HG02870 (cell line): ENCODE results near the gene C2CD3.
"Not testable (repeated sequence)": the region's sequence is repeated elsewhere in the genome, so short reads cannot be mapped to it uniquely, and the experiment has no call there.

ENCODE experiments used
- ATAC-seq: cut with Tn5 transposase; IDR thresholded peaks from one replicate; pipeline ENCODE4 v1.9.1; 2021; ENCODE audit warnings: mild to moderate bottlenecking, moderate library complexity; ENCODE audit not compliant: unreplicated experiment

The C2CD3 gene

GRCh38 chr11:74070723-74071492 is 99.9 kb downstream of the C2CD3 start:
- no peak for ATAC-seq

- no peak for ATAC-seq
Measured at GRCh38 chr11:74069146-74070046, 101.4 kb downstream of the C2CD3 start.

DNA sequence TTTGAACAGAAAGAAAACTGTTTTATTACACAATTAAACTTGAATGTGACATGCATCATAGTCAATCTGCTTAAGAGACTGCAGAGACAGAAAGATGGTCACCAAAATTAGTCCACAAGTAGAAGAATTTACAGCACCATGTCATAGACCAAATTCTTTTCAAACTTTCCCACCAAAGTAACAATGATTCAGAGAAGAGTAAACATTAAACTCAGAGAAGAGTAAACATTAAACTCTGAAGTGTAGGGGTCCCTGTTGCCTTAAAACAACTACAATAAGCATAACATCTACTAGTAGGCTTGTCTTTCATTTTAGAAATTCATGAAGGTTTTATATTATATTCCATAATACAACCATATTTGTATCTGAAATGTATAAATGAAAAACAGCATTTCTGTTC is 104.1 kb downstream of the C2CD3 start:
- ATAC-seq: not testable (repeated sequence)

DNA sequence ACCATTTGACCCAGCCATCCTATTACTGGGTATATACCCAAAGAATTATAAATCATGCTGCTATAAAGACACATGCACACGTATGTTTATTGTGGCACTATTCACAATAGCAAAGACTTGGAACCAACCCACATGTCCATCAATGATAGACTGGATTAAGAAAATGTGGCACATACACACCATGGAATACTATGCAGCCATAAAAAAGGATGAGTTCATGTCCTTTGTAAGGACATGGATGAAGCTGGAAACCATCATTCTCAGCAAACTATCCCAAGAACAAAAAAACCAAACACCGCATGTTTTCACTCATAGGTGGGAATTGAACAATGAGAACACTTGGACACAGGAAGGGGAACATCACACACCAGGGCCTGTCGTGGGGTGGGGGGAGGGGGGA is 105.3 kb downstream of the C2CD3 start:
- not testable (repeated sequence) for ATAC-seq

DNA sequence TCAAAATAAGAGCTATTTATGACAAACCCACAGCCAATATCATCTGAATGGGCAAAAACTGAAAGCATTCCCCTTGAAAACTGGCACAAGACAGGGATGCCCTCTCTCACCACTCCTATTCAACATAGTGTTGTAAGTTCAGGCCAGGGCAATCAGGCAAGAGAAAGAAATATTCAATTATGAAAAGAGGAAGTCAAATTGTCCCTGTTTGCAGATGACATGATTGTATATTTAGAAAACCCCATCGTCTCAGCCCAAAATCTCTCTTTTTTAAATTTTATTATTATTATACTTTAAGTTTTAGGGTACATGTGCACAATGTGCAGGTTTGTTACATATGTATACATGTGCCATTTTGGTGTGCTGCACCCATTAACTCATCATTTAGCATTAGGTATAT is 107.2 kb downstream of the C2CD3 start:
- not testable (repeated sequence) for ATAC-seq

- ATAC-seq: not testable (repeated sequence)
Measured at GRCh38 chr11:74061599-74061998, 109.2 kb downstream of the C2CD3 start.

- no peak for ATAC-seq
Measured at GRCh38 chr11:74057249-74058151, 113.3 kb downstream of the C2CD3 start.

DNA sequence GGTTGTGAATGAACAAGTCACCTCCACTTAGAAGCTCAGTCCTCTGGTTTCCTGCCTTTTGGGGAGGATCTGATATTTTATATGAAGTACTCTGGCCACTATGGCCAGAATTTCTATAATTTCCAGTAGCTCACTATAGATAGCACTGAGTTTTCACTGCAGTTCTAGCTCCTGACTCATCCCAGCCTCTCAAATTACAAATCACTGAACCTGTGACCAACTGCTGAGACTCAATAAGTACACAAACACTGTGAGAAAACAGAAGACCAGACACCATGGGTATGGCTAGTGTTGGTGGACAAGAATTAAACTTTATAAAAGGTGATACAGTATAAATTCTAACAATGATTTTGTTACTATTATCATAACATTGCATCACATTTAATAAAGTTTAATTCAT is 114.9 kb downstream of the C2CD3 start:
- no peak for ATAC-seq

GRCh38 chr11:74050465-74050864 is 120.3 kb downstream of the C2CD3 start:
- no peak for ATAC-seq

DNA sequence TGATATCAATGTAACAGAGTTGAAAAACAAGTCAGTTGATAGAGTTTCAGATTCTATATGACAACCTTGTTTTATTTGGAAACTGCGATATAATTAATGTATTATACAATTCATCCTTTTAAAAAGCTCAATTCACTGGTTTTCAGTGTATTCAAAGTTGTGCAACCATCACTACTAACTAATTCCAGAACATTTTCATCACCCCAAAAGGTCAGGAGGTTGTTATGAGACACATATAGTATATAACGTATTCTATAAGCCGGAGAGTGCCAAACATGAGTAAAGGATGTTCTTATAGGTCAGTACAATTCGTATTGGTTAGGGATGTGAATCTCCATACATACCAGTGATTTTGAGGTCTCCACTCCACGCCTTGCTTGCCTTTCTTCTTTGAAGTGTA is 121.8 kb downstream of the C2CD3 start:
- ATAC-seq: no peak

DNA sequence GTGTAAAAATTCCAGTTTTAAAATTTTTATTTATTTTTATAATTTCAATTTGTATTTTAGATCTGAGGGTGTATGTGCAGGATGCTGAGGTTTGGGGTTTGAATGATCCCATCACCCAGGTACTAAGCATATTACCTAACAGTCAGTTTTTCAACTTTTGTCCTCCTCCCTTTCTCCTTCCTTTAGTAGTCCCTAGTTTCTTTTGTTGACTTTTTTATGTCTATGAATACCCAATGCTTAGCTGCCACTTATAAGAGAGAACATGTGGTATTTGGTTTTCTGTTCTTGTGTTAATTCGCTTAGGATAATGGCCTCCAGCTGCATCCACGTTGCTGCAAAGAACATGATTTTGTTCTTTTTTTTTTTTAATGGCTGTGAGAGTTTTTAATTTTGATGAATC is 126.3 kb downstream of the C2CD3 start:
- no peak for ATAC-seq

- no peak for ATAC-seq
Measured at GRCh38 chr11:74043450-74043849, 127.4 kb downstream of the C2CD3 start.

DNA sequence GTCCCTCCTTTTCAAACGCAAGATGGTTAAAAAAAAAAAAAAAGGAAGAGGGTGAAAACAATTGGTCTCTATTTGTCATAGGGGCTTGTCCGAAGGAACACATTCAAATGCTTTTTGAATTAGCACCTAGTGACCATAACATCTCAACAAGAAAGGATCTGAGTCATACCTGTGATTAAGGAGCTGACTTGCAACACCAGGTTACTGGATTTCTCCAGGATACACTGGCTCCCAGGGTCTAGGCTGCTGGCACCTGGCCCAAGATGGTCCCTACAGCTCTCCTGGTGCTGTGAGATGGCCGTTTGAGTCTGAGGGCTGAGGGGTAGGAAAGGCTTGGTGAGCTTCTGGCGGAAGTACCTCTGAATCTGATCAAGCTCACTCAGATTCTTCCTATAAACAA is 133.5 kb downstream of the C2CD3 start:
- ATAC-seq: no peak

GRCh38 chr11:74035264-74035663 is 135.5 kb downstream of the C2CD3 start:
- no peak for ATAC-seq

DNA sequence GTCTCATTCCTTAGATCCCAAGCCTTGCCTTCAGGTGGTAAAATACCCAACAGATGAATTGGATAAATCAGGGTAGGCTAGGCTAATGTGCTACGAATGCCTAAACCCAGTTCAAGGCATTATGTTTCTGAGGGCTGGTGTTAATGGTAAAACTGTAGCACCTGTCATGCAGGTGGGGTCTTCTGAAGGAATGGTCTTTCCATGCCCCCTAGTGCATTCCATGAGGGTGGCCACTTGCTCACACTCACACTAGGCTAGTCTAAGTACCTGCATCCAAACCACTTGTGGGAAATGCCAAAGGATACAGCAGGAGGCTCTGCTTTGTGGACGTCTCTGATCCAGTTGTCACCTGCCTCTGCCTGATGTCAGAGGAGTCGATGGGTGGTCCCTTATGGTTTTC is 137.8 kb downstream of the C2CD3 start:
- ATAC-seq: no peak

GRCh38 chr11:74030723-74031676 is 139.8 kb downstream of the C2CD3 start:
- ATAC-seq: no peak

GRCh38 chr11:74025467-74026166 is 145.2 kb downstream of the C2CD3 start:
- ATAC-seq: no peak

GRCh38 chr11:74024261-74025029 is 146.4 kb downstream of the C2CD3 start:
- ATAC-seq: no peak

DNA sequence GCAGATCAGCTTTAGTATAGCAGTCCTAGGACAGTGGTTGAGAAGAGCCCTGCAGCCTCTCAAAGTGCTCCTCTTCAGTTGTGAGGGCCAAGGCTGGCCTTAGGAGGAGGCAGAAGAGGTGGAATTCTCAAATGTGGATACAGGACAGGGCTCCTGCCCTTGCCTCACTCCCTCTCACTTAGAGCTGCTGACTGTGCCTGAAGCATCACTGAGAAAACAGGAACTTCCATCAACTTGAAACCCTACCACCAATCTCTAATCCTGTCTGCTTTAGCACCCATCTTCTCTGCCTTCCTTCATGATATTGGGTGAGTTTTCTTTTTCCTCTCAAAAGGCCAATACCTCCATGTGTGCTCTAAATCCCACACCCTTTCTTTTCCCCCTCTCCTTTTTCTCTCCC is 147.5 kb downstream of the C2CD3 start:
- ATAC-seq: no peak
